ENCODE results near the gene TFAP2D.

The TFAP2D gene

DNA sequence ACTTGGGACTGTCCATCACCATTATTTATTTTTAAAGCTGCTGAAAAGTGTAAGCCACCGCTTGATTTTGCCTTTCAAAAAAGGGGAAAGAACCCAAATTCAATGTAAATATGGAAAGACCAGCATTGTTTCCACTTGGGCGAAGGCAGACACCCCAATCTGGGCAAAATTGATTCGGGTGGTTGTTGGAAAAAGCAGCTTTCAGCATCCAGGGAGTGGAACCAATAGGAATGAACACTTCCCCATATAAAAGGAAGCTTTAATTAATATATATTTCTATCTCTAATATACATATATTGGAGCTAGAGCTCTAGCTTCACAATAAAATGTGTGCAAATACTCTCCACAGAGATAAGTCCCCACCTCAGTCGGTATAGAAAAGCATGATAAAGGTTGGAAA lies at the start of gene TFAP2D:
Gene TFAP2D (plus strand): TSS at position 301 of the 400 bp plus-strand sequence. CDS start 530 bp downstream, outside the sequence.
- no peak for DNase-seq

- DNase-seq = no peak
Observed at GRCh38 chr6:50663806-50664205, 49.5 kb upstream of the TFAP2D start.

DNA sequence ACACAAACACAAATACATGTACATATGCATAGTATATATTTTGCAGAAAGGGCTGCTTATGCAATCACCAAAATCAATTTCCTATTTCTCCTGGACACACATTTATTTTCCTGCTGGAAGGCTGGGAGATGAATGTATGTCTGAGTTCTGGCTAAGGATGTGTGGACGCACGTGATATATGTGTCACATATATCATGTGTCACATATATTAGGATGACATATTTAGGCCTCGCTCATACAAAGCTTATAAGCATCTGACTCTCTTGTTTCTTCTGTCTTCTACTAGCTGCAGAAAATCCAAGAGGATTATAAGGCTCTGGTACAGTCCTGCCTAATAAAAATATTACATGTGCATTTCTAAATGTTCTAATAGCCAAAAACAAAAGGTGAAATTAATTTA lies 47.2 kb upstream of the TFAP2D start:
- no peak for DNase-seq

- DNase-seq = no peak
Observed at GRCh38 chr6:50681213-50681824, 32.0 kb upstream of the TFAP2D start.

DNA sequence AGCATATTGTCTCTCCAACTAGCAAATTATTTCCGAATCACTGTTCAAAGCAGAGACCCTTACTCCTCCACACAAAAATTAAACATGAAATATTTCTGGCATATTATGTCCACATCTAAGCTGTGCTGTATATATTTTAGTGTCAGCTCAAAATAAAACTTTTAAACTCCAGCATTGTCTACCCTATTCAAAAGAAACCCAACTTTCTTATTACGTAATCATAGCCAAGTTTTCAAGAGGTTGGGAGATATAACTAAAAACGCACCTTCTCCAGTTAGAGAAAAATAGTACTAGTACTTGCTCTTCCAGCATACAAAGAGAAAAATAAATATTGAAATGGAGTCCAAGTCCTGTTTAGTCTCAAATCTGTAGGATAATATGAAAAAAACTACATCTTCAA lies 24.1 kb upstream of the TFAP2D start:
- no peak for DNase-seq

- no peak for DNase-seq
Observed at GRCh38 chr6:50691814-50692495, 21.4 kb upstream of the TFAP2D start.

GRCh38 chr6:50698546-50698945 lies 14.8 kb upstream of the TFAP2D start:
- DNase-seq = no peak

GRCh38 chr6:50699051-50699775 lies 14.1 kb upstream of the TFAP2D start:
- no peak for DNase-seq

GRCh38 chr6:50706575-50706974 lies 6.8 kb upstream of the TFAP2D start:
- DNase-seq = no peak

GRCh38 chr6:50707191-50707590 lies 6.1 kb upstream of the TFAP2D start:
- no peak for DNase-seq

GRCh38 chr6:50707652-50708300 lies 5.5 kb upstream of the TFAP2D start:
- no peak for DNase-seq

- DNase-seq = no peak
Observed at GRCh38 chr6:50708664-50709365, 4.5 kb upstream of the TFAP2D start.

- DNase-seq = no peak
Observed at GRCh38 chr6:50709366-50709734, 4.0 kb upstream of the TFAP2D start.

GRCh38 chr6:50711686-50712085 lies 1.6 kb upstream of the TFAP2D start:
- DNase-seq = no peak

DNA sequence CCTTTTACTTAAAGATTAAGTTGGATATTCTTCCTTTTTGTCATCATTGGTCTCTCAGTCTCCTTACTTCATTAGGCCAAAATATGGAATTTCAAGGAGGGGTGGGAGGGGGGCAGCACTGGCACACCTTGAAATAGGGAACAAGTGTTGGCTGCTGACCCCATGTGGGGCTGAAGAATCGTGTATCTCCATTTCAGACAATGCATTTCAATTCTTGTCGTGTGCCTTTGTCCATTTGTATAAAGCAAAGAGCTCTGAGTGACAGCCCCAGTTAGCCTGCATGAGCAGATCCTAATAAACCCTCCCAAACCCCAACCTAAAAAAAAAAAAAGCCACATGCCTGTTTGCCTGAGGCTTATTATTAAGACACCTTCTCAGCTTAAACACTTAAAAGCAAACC lies 1.0 kb upstream of the TFAP2D start:
- no peak for DNase-seq

GRCh38 chr6:50713977-50714486 lies 706 bp downstream of the TFAP2D start:
- no peak for DNase-seq

DNA sequence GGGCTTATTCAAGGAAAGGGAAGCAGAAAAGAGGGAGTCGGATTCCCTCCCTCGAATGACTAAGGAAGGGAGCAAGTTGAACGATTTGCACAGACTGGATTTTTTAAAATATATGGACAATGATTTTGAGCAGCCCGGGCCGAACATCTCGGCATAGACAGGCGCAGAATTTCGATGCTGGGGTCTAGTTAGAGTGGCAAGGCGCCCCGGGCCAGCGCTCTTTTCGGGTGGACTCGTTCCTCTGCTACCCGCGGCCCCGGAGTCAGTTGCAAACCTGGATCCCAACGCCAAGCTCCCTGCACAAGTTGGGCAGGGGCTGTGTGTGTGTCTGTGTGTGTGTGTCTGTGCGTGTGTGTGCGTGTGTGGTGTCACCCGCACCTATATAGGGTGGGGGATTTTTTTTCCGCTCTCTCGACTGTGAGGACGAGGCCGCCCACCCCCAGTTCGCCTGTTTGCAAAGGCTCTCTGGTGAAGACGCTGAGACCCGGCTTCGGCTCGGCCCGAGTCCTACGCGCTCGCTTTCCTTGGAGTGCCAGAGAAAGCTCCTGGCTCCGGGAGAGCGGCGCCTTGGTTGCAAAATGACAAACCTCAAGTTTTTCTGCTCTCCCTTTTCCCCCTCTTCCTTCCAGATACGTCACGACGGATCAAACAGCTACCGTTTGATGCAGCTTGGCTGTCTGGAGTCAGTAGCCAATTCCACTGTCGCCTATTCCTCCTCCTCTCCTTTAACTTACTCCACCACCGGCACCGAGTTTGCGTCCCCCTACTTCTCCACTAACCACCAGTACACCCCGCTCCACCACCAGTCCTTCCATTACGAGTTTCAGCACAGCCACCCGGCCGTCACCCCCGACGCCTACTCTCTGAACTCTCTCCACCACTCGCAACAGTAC lies 1.4 kb downstream of the TFAP2D start:
- no peak for DNase-seq

DNA sequence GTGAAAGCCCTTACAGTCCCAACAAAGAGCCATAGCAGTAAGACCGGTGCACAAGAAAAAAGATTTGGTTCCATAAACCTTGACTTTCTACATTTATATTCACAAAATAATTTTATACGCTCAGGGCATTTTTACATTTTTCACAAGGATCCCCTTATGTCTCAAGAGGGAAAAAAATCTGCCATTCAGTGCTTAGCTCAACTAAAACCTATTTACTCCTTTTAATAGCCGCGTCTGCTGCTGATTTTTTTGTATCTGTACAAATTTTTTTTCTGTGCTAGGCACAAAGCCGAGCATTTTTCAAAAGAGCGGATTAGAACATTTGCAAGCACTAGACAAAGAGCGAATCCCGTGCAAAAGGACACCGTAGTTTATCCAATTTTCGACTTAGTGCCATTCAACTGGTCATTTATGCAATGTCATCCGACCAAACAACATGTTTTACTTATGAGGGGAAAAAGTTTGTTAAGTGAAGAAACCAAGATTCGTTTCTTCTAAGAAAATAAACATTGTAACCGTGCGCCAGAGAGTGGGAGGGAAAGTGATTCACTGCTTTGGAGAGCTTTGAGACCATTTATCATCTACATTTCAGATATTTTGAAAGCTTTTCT lies 3.7 kb downstream of the TFAP2D start:
- no peak for DNase-seq

DNA sequence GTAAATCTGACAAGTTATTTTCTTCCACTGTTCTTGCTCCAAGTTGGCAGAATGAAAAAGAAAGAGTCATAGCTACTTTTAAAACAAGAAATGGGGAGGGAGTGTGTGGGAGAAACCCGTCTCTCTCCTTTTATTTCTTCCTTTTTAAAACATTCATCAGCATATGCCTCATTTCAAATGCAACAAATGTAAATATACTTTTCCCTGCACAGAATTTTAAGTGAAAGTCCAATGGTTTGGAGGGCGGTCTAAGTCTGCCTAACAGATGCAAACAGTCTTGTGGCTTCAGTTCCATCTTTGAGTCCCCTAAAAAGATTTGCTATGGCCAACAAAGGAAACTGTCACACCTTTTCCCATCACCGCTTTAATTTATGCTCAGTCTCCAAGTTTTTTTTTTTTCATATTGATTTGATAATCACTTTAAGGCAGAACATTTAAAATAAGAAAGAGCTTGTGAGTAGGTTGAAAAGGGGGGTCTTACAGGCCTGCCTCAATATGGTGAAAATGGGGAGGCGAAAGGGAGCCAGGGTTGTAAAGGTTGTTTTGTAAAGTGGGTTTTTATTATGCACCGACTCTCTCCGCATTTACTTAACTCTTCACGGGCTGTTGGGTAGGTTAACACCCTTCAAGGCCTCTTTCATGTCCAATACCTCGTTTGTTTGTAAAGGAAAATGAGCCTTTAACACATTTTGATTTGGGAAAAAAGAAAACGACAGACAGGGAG lies 4.6 kb downstream of the TFAP2D start:
- no peak for DNase-seq

GRCh38 chr6:50718566-50718965 lies 5.2 kb downstream of the TFAP2D start:
- DNase-seq = no peak

DNA sequence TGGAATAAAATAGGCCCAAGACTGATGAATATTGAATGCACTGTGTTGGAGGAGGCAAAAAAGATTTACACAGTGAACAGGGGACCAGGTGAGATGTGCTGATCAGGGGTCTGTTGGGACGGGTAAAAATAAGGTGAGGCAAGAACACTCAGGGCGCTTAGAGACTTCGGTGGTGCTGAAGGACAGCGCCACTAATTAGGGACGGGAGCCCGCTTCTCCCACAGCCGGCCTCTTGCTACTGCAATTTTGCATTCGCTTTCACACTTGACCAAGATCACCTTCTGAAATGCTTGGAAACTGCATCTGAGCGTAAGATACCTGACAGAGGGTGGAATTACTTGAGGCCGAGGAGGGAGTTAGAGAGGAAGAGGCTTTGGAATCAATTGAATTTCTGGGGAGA lies 7.3 kb downstream of the TFAP2D start:
- DNase-seq = no peak
